Ovary (tissue), 3 donors: ENCODE measurements around the gene ZFYVE16.

ENCODE experiments used
- CTCF ChIP-seq, 3 donors: fragments of 450-650 bp in 2 of 3; fragments of 200-600 bp in 1 of 3; IDR thresholded peaks; one replicate each; pipeline versions ENCODE4 v1.5.1 to v1.8.0; 2016 to 2022; ENCODE audit warnings: antibody characterized with exemption in 3 of 3, mild to moderate bottlenecking in 1 of 3
- POLR2A ChIP-seq: fragments of 450-650 bp; IDR thresholded peaks from one replicate; pipeline ENCODE4 v1.6.1; 2017; ENCODE audit warnings: antibody characterized with exemption, mild to moderate bottlenecking, moderate library complexity
- donor health status: DM: no; HTN: no; CAD: no.

DNA sequence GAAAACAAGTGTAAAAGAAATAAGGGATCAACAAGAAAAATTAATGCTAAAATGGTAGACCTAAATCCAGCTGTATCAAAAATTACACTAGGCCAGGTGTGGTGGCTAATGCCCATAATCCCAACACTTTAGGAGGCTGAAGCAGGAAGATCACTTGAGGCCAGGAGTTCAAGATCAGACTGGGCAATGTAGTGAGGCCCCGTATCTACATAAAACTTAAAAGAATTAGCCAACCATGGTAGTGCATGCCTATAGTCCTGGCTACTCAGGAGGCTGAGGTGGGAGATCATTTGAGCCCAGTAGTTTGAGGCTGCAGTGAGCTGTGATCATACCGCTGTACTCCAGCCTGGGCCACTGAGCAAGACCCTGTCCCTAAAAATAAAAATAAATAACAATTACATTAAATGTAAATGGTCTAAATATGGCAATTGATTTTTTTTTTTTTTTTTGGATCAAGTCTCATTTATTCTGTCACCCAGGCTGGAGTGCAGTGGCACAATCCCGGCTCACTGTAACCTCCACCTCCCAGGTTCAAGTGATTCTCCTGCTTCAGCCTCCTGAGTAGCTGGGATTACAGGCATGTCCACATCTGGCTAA, 75.9 kb downstream of the ZFYVE16 start:
- TF ChIP-seq CTCF (IDR thresholded peaks at IDR 0.05) (no peak), POLR2A (no peak)
